Measurements from ENCODE around the gene LAMC2.

DNA sequence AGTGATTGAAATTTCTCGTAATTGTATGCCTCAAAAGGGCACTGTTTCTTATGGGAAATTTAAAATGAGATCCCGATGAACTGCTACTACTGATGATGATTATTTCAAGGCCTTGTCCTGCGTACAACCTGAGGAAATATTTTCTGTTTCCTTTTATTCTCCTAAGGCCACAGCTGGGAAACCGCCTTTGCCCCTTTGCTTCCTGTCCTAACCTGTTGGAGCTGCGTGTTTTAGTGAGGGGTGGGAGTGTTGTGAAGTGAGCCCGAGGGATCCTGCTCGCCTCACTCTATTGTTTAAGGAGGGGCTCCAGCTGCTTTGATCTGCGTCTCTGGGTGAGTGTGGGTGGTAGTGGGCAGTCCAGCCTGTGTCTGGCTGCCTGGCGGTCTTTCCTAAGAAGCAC lies 14.4 kb downstream of the LAMC2 start:
- TF ChIP-seq, protein P1, sequence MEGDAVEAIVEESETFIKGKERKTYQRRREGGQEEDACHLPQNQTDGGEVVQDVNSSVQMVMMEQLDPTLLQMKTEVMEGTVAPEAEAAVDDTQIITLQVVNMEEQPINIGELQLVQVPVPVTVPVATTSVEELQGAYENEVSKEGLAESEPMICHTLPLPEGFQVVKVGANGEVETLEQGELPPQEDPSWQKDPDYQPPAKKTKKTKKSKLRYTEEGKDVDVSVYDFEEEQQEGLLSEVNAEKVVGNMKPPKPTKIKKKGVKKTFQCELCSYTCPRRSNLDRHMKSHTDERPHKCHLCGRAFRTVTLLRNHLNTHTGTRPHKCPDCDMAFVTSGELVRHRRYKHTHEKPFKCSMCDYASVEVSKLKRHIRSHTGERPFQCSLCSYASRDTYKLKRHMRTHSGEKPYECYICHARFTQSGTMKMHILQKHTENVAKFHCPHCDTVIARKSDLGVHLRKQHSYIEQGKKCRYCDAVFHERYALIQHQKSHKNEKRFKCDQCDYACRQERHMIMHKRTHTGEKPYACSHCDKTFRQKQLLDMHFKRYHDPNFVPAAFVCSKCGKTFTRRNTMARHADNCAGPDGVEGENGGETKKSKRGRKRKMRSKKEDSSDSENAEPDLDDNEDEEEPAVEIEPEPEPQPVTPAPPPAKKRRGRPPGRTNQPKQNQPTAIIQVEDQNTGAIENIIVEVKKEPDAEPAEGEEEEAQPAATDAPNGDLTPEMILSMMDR (IDR thresholded peaks at IDR 0.05) = no peak
- TF ChIP-seq POLR2A (IDR thresholded peaks at IDR 0.05) = no peak

All from ovary (tissue), 3 donors.